Astrocyte (in vitro differentiated cells and primary cell): ENCODE measurements around the gene CASKIN2. TPM values are rescaled to one million over a fixed set of nuclear protein-coding genes. Genes with fewer than 3 reads are reported as not detected.

Experiments used
- DNase-seq: peaks from one replicate; pipeline ENCODE4 v3.0.0-alpha.2; 2010; ENCODE audit warnings: low read depth
- FAIRE-seq: peaks from 2 replicates; lab custom pipeline; 2011; peaks lifted over from hg19 to GRCh38; lab: Jason Lieb, UNC
- H2AFZ ChIP-seq: 2 replicates; pipeline ENCODE4 v1.6.0; 2012; ENCODE audit warnings: low read depth, low read length, inconsistent platforms
- H3K27ac ChIP-seq: 2 replicates; pipeline ENCODE4 v1.5.1; 2011; ENCODE audit warnings: low read depth, low read length, inconsistent platforms
- H3K27me3 ChIP-seq: 2 replicates; pipeline ENCODE4 v1.6.0; 2011; ENCODE audit warnings: low read length, inconsistent platforms; ENCODE audit not compliant: insufficient read depth
- H3K36me3 ChIP-seq: 2 replicates; pipeline ENCODE4 v1.5.1; 2011; ENCODE audit warnings: low read length, inconsistent platforms; ENCODE audit not compliant: insufficient read depth
- H3K4me1 ChIP-seq: 2 replicates; pipeline ENCODE4 v1.5.1; 2011; ENCODE audit warnings: low read length, inconsistent platforms; ENCODE audit not compliant: insufficient read depth
- H3K4me2 ChIP-seq: 2 replicates; pipeline ENCODE4 v1.6.0; 2012; ENCODE audit warnings: low read length, inconsistent platforms
- H3K4me3 ChIP-seq: 2 replicates; pipeline ENCODE4 v1.5.1; 2011; ENCODE audit warnings: low read depth, mild to moderate bottlenecking, low read length, inconsistent platforms; ENCODE audit not compliant: insufficient read depth
- H3K79me2 ChIP-seq: 2 replicates; pipeline ENCODE4 v1.6.0; 2012; ENCODE audit warnings: mild to moderate bottlenecking, low read length, inconsistent platforms; ENCODE audit not compliant: insufficient read depth
- H3K9ac ChIP-seq: 2 replicates; pipeline ENCODE4 v1.6.0; 2012; ENCODE audit warnings: mild to moderate bottlenecking, low read length, inconsistent platforms
- H3K9me3 ChIP-seq: 2 replicates; pipeline ENCODE4 v1.5.1; 2012; ENCODE audit warnings: low read depth, mild to moderate bottlenecking, low read length, inconsistent platforms; ENCODE audit not compliant: insufficient read depth
- H4K20me1 ChIP-seq: 2 replicates; pipeline ENCODE4 v1.6.0; 2012; ENCODE audit warnings: low read length, inconsistent platforms; ENCODE audit not compliant: insufficient read depth
- H3K27ac Mint-ChIP-seq: one replicate; pipeline ENCODE4 v1.8.0; 2021; ENCODE audit warnings: mild to moderate bottlenecking, mixed read lengths; ENCODE audit not compliant: unreplicated experiment
- H3K27me3 Mint-ChIP-seq: one replicate; pipeline ENCODE4 v1.8.0; 2021; ENCODE audit warnings: low read depth, mixed read lengths; ENCODE audit not compliant: unreplicated experiment
- H3K36me3 Mint-ChIP-seq: one replicate; pipeline ENCODE4 v1.8.0; 2021; ENCODE audit warnings: low read depth, mixed read lengths; ENCODE audit not compliant: unreplicated experiment
- H3K4me1 Mint-ChIP-seq: one replicate; pipeline ENCODE4 v1.8.0; 2021; ENCODE audit warnings: low read depth, mixed read lengths; ENCODE audit not compliant: unreplicated experiment
- H3K4me3 Mint-ChIP-seq: one replicate; pipeline ENCODE4 v1.8.0; 2021; ENCODE audit warnings: mild to moderate bottlenecking, moderate library complexity, mixed read lengths; ENCODE audit not compliant: unreplicated experiment
- H3K9me3 Mint-ChIP-seq: one replicate; pipeline ENCODE4 v1.8.0; 2021; ENCODE audit warnings: mild to moderate bottlenecking, mixed read lengths; ENCODE audit not compliant: unreplicated experiment
- CTCF ChIP-seq: IDR thresholded peaks from 2 replicates; pipeline ENCODE4 v1.5.1; 2011; ENCODE audit warnings: low read depth, mild to moderate bottlenecking, inconsistent platforms, low read length, moderate library complexity; ENCODE audit not compliant: insufficient read depth
- EZH2 ChIP-seq: IDR thresholded peaks from 2 replicates; pipeline ENCODE4 v1.6.1; 2012; ENCODE audit warnings: mild to moderate bottlenecking, low read length, inconsistent platforms; ENCODE audit not compliant: insufficient read depth
- total RNA-seq: library from RNA; stranded (reverse); gene quantifications from 2 replicates; pipeline ENCODE4 v1.2.1, GENCODE V29; 2021

Gene CASKIN2
- total RNA-seq, 1 donor from 2014 or later, result 22.8 TPM

GRCh38 chr17:75468291-75468754, 47.0 kb downstream of the CASKIN2 start:
- DNase-seq, result no peak
- Mint-ChIP-seq H3K4me3 (no peak overlapping the region), H3K9me3 (no peaks in the 10 kb centered on the region), H3K4me1 (peaks cover 2% of the 10 kb centered on the region), H3K36me3 (peaks cover 18% of the 10 kb centered on the region), H3K27ac (no peak overlapping the region), H3K27me3 (no peaks in the 10 kb centered on the region)
- H4K20me1 ChIP-seq, result peaks cover 27% of the 10 kb centered on the region
- peaks cover 38% of the 10 kb centered on the region for H3K79me2 ChIP-seq
- FAIRE-seq, result no peak
- H2AFZ ChIP-seq, result no peak overlapping the region
- H3K9me3 ChIP-seq, result no peaks in the 10 kb centered on the region
- H3K9ac ChIP-seq, result peak overlapping the region; percentile 8
- H3K4me2 ChIP-seq, result no peak overlapping the region
- TF ChIP-seq CTCF (no peak), EZH2 (no peak)
- H3K36me3 ChIP-seq, result no peaks in the 10 kb centered on the region
- no peaks in the 10 kb centered on the region for H3K27me3 ChIP-seq
- no peaks in the 10 kb centered on the region for H3K4me1 ChIP-seq
- no peak overlapping the region for H3K27ac ChIP-seq
- no peak overlapping the region for H3K4me3 ChIP-seq

GRCh38 chr17:75465039-75465438, 50.3 kb downstream of the CASKIN2 start:
- Histone ChIP-seq H4K20me1 (peaks cover 29% of the 10 kb centered on the region), H3K9ac (no peak overlapping the region), H3K27ac (no peak overlapping the region), H3K4me2 (no peak overlapping the region), H3K4me3 (no peak overlapping the region), H3K9me3 (no peaks in the 10 kb centered on the region), H3K27me3 (no peaks in the 10 kb centered on the region), H2AFZ (no peak overlapping the region), H3K79me2 (peaks cover 55% of the 10 kb centered on the region), H3K36me3 (no peaks in the 10 kb centered on the region), H3K4me1 (no peaks in the 10 kb centered on the region)
- Mint-ChIP-seq H3K27me3 (no peaks in the 10 kb centered on the region), H3K9me3 (no peaks in the 10 kb centered on the region), H3K27ac (no peak overlapping the region), H3K4me1 (peaks cover 2% of the 10 kb centered on the region), H3K4me3 (no peak overlapping the region), H3K36me3 (peaks cover 2% of the 10 kb centered on the region)
- FAIRE-seq, result no peak
- TF ChIP-seq EZH2 (no peak), CTCF (no peak)
- no peak for DNase-seq

- H3K4me3 ChIP-seq, result no peak overlapping the region
- H3K27ac ChIP-seq, result no peak overlapping the region
- Mint-ChIP-seq H3K4me3 (no peak overlapping the region), H3K27me3 (no peaks in the 10 kb centered on the region), H3K27ac (no peak overlapping the region), H3K36me3 (peaks cover 4% of the 10 kb centered on the region), H3K9me3 (no peaks in the 10 kb centered on the region), H3K4me1 (peaks cover 7% of the 10 kb centered on the region)
- H2AFZ ChIP-seq, result no peak overlapping the region
- H3K36me3 ChIP-seq, result no peaks in the 10 kb centered on the region
- no peaks in the 10 kb centered on the region for H3K9me3 ChIP-seq
- TF ChIP-seq EZH2 (no peak), CTCF (no peak)
- H3K4me1 ChIP-seq, result no peaks in the 10 kb centered on the region
- H4K20me1 ChIP-seq, result peaks cover 23% of the 10 kb centered on the region
- peaks cover 60% of the 10 kb centered on the region for H3K79me2 ChIP-seq
- H3K4me2 ChIP-seq, result no peak overlapping the region
- H3K9ac ChIP-seq, result no peak overlapping the region
- no peak for DNase-seq
- H3K27me3 ChIP-seq, result no peaks in the 10 kb centered on the region
- FAIRE-seq, result no peak
Observed at GRCh38 chr17:75463603-75464002, 51.7 kb downstream of the CASKIN2 start.
